GM04503 (cell line): ENCODE results near the gene GFM1.

ENCODE experiments used
- DNase-seq: peaks from one replicate; pipeline ENCODE4 v3.0.0-alpha.2; 2012; ENCODE audit warnings: low read depth

Gene GFM1

GRCh38 chr3:158727206-158728060, 83.1 kb downstream of the GFM1 start:
- DNase-seq, result no peak

GRCh38 chr3:158728061-158728377, 83.7 kb downstream of the GFM1 start:
- DNase-seq, result no peak

- no peak for DNase-seq
These were observed 84.5 kb downstream of the GFM1 start for GRCh38 chr3:158728851-158729250.

- DNase-seq, result no peak
These were observed 87.2 kb downstream of the GFM1 start for GRCh38 chr3:158731486-158731885.

- no peak for DNase-seq
These were observed 87.9 kb downstream of the GFM1 start, which contains the start of gene RARRES1 for GRCh38 chr3:158731938-158732855. Gene RARRES1, minus strand, starts transcription at chr3:158732457. Its CDS starts 42 bp downstream, at chr3:158732415.

GRCh38 chr3:158732856-158733200, 88.5 kb downstream of the GFM1 start:
- no peak for DNase-seq

GRCh38 chr3:158733656-158734055, 89.3 kb downstream of the GFM1 start:
- DNase-seq, result no peak

GRCh38 chr3:158735296-158736033, 91.1 kb downstream of the GFM1 start:
- DNase-seq, result no peak

GRCh38 chr3:158737410-158737809, 93.1 kb downstream of the GFM1 start:
- no peak for DNase-seq

GRCh38 chr3:158737976-158738615, 93.8 kb downstream of the GFM1 start:
- DNase-seq, result no peak

GRCh38 chr3:158738653-158739052, 94.3 kb downstream of the GFM1 start:
- no peak for DNase-seq

GRCh38 chr3:158739078-158739477, 94.8 kb downstream of the GFM1 start:
- no peak for DNase-seq

GRCh38 chr3:158739661-158740060, 95.3 kb downstream of the GFM1 start:
- no peak for DNase-seq
